UCSD-AML1 (cell line): Measurements from ENCODE around the gene TMEM233.
A peak's percentile ranks its signal among the peaks of the same experiment; 100 is the strongest.

ENCODE experiments used
- DNase-seq: peaks from one replicate; lab custom pipeline; 2025; ENCODE audit not compliant: unreplicated experiment; lab: John Stamatoyannopoulos, UW

Gene TMEM233

GRCh38 chr12:119593578-119594398 lies at the start of gene TMEM233:
Gene TMEM233, plus strand, starts transcription at chr12:119593774. Its CDS starts 75 bp downstream, at chr12:119593849.
- DNase-seq, result no peak

GRCh38 chr12:119544765-119545625 lies 48.6 kb upstream of the TMEM233 start:
- peak; percentile 30 for DNase-seq

DNA sequence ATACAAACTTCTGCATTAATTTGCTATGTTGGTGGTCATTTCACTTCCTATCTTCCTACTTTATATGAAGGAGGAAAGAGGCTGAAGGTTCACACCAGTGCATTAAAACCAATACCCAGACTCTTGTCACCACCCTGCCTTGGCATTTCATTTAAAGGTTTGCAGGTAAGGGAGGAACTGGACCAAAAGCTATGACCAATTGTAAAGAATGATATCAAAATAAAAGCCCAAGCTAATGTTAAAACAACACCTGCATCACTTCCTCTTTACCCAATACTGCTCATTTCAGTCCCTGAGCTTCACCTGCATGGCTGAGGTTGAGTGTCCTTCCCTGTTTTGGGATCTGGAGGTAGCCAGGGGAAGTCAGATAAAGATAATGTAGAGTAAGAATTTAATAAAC lies 47.2 kb upstream of the TMEM233 start:
- DNase-seq, result no peak

GRCh38 chr12:119547001-119547400 lies 46.6 kb upstream of the TMEM233 start:
- no peak for DNase-seq

DNA sequence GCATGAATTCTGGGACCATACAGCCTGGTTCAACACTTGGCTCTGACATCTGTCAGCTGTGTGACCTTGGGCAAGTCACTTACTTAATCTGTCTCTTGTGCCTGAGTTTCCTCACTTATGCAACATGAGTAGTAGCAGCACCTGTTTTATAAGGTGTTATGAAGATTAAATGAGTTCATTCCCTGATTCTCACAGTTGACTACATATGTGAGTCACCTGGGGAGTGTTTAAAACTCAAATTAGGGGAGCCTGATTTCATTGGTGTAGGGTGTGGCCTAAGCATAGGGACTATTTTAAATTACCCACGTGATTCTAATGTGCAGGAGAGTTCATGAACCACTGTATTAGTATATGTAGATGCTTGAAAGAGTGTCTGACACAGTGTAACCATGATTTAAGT lies 36.7 kb upstream of the TMEM233 start:
- DNase-seq, result no peak

DNA sequence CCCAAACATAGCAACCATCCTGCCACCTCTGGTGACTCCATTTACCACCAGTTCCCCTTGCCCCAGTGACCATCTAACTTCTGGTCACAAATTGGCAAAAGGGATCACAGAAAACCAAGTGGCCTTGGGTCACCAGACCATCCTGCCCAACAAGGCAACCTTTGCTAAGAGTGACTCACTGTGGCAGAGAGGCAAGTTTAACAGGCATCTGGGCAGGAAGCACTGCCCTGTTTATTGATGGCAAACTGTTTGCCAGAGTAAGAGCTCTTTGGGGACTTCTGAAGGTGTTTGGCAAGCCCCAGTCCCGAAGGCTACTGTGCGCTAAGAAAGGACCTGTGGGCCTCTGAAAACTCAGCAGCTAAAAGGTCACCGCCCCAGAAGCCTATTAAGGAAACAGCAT lies 28.2 kb upstream of the TMEM233 start:
- no peak for DNase-seq

- no peak for DNase-seq
These were observed 22.8 kb upstream of the TMEM233 start for GRCh38 chr12:119570771-119571170.

- DNase-seq, result no peak
These were observed 20.5 kb upstream of the TMEM233 start for GRCh38 chr12:119573086-119573485.

DNA sequence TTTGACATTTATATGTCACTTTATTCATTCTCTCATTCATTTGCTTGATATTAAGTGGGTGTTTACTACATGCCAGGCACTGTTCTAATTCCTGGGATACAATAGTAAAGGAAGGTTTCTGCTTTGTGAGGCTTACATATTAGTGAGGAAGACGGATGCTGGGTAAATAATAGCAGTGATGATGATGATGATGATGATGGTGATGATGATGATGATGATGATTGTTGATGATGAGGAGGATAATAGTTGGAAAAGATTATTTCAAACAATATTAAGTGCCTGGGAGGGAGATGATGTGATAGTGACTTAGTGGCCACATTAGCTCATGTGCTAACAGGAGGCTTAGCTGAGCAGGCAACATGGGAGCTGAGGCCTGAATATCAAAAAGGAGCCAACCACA lies 19.3 kb upstream of the TMEM233 start:
- DNase-seq, result no peak

- no peak for DNase-seq
These were observed 17.3 kb upstream of the TMEM233 start for GRCh38 chr12:119576118-119576810.

DNA sequence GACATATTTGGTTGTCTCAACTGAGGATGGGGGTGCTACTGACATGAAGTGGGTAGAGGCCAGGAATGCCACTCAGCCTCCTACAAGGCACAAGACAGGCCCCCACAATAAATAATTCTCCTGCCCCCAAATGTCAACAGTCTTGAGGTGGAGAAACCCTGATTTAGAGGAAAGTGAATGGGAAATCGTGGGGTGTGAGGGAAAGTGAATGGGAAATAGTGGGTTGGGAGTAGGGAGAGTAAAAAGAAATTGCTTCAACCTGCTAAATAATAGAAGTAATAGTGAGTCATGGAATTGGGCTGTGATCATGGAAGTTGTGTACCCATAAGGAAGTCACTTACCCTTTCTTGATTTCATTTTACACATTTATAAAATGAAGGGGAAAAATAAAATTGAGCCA lies 16.7 kb upstream of the TMEM233 start:
- DNase-seq, result no peak

DNA sequence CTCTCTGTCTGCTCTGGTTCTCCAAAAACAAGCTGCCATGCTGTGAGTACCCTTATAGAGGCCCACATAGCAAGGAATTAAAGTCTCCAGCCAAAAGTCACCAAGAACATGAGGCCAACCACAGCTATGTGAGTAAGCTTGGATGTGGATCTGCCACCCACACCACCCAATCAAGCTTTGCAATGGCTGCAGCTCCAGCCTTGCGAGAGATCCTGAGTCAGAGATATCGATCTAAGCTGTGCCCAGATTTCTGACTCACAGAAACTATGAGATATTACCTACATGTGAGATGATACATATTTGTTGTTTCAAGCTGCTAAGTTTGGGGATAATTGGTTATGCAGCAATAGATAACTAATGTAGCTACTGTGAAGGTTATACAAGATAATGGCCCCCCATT lies 15.5 kb upstream of the TMEM233 start:
- DNase-seq, result no peak

DNA sequence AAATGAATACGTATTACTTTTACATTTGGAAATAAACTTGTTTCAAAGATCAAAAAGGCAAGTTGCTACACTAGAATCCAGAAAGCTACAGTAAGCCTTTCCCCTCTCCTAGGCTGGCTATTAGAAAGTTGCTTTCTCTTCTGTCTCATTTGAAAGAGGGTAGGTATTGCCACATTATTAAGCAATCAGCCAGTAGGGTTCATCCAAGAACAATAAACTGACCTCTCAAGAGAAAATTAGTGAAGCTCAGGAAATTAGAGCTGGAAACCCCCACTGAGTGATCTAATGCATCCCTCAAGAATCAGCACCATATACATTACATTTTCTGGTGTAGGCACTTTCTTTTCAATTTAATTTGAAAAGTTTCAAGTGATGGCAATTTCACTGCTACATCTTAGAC lies 4.5 kb upstream of the TMEM233 start:
- DNase-seq, result no peak

GRCh38 chr12:119589634-119590033 lies 3.9 kb upstream of the TMEM233 start:
- DNase-seq, result no peak

GRCh38 chr12:119592232-119592631 lies 1.3 kb upstream of the TMEM233 start:
- no peak for DNase-seq

GRCh38 chr12:119594399-119594730 lies 791 bp downstream of the TMEM233 start:
- DNase-seq, result no peak

DNA sequence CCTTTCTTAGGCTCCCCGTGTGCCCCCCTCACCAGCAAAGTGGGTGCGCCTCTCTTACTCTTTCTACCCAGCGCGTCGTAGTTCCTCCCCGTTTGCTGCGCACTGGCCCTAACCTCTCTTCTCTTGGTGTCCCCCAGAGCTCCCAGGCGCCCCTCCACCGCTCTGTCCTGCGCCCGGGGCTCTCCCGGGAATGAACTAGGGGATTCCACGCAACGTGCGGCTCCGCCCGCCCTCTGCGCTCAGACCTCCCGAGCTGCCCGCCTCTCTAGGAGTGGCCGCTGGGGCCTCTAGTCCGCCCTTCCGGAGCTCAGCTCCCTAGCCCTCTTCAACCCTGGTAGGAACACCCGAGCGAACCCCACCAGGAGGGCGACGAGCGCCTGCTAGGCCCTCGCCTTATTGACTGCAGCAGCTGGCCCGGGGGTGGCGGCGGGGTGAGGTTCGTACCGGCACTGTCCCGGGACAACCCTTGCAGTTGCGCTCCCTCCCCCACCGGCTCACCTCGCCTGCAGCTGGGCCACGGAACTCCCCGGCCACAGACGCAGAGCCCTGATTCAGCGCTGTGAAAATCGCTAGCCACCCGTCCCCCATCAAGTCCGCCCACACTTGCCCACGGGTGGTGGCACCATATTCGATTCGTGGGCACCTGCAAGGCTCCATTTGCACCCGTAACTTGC lies 1.3 kb downstream of the TMEM233 start:
- no peak for DNase-seq

DNA sequence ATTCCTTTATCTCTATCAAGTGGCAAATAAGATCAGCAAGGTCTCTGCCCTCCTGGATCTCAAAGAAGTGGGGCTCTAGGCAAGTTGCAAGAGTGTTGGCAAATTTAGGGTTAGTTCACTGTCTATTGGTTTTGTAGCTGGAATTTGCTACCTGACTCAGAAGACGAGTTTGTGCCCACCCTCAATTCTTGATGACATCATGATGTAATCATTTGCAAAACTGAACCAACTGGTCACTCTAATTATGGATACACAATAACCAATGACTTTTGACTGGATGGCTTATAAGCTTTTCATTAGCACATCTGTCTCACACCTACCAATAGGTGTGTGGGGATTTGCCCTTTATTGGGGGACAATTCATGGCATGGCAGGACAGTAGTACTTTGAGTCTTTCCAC lies 4.6 kb downstream of the TMEM233 start:
- DNase-seq, result no peak

GRCh38 chr12:119601877-119602733 lies 8.5 kb downstream of the TMEM233 start:
- DNase-seq, result no peak

DNA sequence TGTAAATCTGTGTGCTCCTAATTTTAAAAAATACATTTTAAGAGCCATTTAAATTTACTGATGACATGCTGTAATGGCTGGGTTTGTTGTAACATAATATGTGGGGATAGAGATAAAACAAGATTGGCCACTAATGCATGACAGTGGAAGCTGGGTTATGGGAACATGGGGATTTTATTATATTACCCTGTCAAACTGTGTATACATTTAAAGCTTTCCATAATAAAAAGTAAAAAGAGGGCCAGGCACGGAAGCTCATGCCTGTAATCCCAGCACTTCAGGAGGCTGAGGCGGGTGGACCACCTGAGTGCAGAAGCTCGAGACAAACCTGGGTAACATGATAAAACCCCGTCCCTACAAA lies 9.1 kb downstream of the TMEM233 start:
- no peak for DNase-seq
